ENCODE data around the gene XRCC6. TPM values are rescaled to one million over a fixed set of nuclear protein-coding genes. Genes with fewer than 3 reads are reported as not detected.

Gene XRCC6
- total RNA-seq, 1 donor from 2014 or later, result 343 TPM

GRCh38 chr22:41688365-41689211, 67.5 kb downstream of the XRCC6 start, which contains the start of gene SNU13:
TSS of gene SNU13 (minus strand) at chr22:41688867. CDS start at chr22:41688796, 71 bp downstream.
- DNase-seq, result peak; percentile 97

DNA sequence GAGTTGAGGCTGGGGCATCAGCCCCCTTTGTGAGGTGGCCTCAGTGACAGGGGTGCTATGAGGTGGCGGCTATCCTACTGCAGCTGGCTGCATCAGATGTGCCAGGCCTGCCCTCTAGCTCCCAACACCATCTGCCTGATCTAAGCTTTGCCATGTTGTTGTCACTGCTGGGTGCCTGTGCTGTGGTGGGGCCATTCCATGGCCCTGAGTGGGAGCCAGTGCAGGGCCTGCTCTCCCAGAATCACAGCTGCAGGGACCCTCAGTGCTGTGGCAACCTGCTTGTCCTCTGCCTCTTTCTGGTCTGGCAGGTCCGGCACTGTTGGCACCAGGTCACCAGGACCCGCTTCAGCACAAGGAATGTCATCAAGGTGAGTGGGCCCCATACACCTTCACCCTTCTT, 69.4 kb downstream of the XRCC6 start:
- no peak for DNase-seq

DNA sequence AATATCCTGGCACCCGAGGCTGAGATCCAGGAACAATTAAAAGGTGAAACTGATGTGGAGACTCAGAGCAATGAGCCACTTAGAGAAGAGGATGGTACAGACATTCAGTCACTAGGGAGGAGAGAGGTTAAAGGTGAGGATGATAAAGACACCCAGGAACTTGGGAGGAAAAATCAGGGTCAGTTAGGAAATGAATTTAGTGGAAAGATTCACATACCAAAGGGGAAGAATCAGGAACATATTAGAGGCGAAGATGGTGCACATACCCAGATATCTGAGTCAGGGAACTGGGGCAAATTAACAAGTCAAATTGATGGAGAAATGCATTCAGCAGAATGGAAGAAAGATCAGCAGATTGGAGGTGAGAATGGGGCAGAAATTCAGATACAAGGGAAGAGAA, 74.1 kb downstream of the XRCC6 start:
- no peak for DNase-seq

- DNase-seq, result no peak
These were observed 75.6 kb downstream of the XRCC6 start for GRCh38 chr22:41696703-41697102.

DNA sequence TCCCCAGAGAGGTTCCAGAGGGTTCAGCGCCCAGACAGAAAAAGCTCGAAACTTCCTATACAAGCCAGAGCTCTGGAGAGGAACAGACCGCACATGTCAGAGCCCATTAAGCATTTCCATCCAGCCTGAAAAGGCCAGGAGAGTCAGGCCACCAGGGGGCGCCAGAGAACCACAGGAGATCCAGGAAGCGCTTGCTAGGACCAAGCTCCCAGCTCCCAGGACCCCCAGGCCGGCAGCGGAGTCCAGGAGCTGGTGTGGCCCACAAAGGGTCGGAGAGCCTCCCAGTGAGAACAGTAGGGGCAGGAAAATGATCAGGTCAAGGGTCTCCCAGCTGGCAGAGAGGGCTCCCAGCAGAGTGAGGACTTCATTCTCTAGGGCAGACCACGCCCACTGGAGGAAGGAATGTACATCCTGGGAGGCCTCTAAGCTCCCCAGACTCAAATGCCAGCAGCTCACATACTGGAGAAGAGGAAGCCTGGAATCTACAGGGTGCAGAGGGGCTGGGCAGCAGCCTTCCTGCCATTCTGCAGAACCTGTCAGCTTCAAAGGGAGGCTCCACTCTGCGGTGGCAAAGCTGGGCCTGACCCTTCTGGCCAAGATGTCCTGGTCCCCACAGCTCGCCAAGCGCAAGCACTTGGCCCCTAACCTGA, 76.2 kb downstream of the XRCC6 start:
- peak; percentile 93 for DNase-seq

GRCh38 chr22:41699264-41700107, 78.4 kb downstream of the XRCC6 start, which contains the start of gene MEI1:
TSS of gene MEI1 (plus strand) at chr22:41699503. CDS start at chr22:41699539, 36 bp downstream.
- DNase-seq, result peak; percentile 86

GRCh38 chr22:41700108-41700364, 78.9 kb downstream of the XRCC6 start:
- no peak for DNase-seq

- no peak for DNase-seq
These were observed 81.7 kb downstream of the XRCC6 start for GRCh38 chr22:41702763-41703162.

DNA sequence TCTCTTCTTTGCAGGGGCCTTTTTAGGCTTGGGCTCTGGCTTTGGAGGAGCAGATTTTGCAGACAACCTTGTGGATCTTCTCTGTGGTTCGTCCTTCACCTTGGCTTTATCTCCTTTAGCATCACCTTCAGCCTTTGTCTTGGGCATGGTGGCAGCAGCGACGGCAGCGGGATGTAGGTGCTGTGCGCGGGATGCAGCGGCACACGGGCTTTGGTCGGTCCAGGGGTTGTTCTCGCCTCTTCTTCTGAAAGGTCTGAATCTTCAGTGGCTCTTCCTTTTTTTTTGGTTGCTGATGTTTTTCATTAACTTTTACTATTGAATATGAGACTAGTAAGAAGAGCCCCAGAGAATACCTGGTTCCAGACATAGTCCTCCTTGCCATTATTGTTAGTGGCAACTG, 88.2 kb downstream of the XRCC6 start:
- no peak for DNase-seq

DNA sequence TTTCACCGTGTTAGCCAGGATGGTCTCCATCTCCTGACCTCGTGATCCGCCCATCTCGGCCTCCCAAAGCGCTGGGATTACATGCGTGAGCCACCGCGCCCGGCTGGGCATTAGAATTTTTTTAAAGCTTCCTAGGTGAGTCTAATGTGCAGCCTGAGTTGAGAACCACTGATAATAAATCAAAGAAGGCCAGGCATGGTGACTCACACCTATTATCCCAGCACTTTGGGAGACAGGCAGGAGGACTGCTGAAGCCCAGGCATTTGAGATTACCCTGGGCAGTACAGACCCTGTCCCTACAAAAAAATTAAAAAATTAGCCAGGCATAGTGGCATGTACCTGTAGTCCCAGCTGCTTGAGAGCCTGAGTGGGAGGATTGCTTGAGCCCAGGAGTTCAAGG, 91.9 kb downstream of the XRCC6 start:
- DNase-seq, result no peak

Other genes with a start within 250 kb of the XRCC6 start
- 4.3 and 7.4 TPM in 2 replicates for gene TEF, start 239.4 kb upstream of the XRCC6 start, total RNA-seq
- gene TOB2, start 174.5 kb upstream of the XRCC6 start, total RNA-seq, result 18.0 and 25.7 TPM in 2 replicates
- gene PHF5A, start 152.6 kb upstream of the XRCC6 start, total RNA-seq, result 63.8 and 76.2 TPM in 2 replicates
- gene ACO2, start 152.2 kb upstream of the XRCC6 start, total RNA-seq, result 75.0 and 114 TPM in 2 replicates
- gene POLR3H, start 76.8 kb upstream of the XRCC6 start, total RNA-seq, result 11.7 and 20.3 TPM in 2 replicates
- not detected in 2 replicates for gene CSDC2, start 60.3 kb upstream of the XRCC6 start, total RNA-seq
- 2.3 and 3.6 TPM in 2 replicates for gene PMM1, start 31.5 kb upstream of the XRCC6 start, total RNA-seq
- gene DESI1, start 252 bp upstream of the XRCC6 start, total RNA-seq, result 16.5 and 26.7 TPM in 2 replicates
- 74.9 and 77.6 TPM in 2 replicates for gene SNU13, start 67.6 kb downstream of the XRCC6 start, total RNA-seq
- 0.51 and 2.0 TPM in 2 replicates for gene MEI1, start 78.2 kb downstream of the XRCC6 start, total RNA-seq
- gene CCDC134, start 179.4 kb downstream of the XRCC6 start, total RNA-seq, result 6.1 and 6.3 TPM in 2 replicates
- 46.3 and 110 TPM in 2 replicates for gene SREBF2, start 211.8 kb downstream of the XRCC6 start, total RNA-seq